ENCODE measurements around the gene APOBEC3F.
"Not testable (repeated sequence)": the region's sequence is repeated elsewhere in the genome, so short reads cannot be mapped to it uniquely, and the experiment has no call there.

APOBEC3F gene

DNA sequence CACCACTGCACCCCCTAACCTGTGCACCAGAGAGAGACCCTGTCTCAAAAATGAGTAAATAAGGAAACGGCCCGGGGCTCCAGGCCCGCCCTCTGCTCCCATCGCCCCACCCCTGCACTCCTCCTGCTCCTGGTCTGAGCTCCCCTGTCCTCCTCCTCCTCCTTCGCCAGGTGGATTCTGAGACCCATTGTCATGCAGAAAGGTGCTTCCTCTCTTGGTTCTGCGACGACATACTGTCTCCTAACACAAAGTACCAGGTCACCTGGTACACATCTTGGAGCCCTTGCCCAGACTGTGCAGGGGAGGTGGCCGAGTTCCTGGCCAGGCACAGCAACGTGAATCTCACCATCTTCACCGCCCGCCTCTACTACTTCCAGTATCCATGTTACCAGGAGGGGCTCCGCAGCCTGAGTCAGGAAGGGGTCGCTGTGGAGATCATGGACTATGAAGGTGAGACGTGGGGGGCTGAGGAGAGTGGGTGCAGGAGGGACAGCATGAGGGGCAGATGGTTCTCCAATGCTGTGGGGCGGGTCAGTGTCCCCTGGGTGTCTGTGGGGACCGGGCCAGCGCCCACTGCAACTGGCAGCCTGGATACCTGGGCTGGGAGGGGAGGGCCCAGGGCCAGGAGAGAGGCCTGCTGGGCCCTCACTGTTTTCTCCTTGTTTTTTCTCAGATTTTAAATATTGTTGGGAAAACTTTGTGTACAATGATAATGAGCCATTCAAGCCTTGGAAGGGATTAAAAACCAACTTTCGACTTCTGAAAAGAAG lies 22.9 kb upstream of the APOBEC3F start:
- peaks cover 12% of the 10 kb centered on the region for H3K4me1 ChIP-seq
- no peaks in the 10 kb centered on the region for H3K9me3 ChIP-seq
- H3K4me3 ChIP-seq (ENCODE audit: low read depth, low read length), result no peak overlapping the region
- no peak for DNase-seq
- no peaks in the 10 kb centered on the region for H3K36me3 ChIP-seq
- no peaks in the 10 kb centered on the region for H3K27me3 ChIP-seq
- TF ChIP-seq, protein P1, sequence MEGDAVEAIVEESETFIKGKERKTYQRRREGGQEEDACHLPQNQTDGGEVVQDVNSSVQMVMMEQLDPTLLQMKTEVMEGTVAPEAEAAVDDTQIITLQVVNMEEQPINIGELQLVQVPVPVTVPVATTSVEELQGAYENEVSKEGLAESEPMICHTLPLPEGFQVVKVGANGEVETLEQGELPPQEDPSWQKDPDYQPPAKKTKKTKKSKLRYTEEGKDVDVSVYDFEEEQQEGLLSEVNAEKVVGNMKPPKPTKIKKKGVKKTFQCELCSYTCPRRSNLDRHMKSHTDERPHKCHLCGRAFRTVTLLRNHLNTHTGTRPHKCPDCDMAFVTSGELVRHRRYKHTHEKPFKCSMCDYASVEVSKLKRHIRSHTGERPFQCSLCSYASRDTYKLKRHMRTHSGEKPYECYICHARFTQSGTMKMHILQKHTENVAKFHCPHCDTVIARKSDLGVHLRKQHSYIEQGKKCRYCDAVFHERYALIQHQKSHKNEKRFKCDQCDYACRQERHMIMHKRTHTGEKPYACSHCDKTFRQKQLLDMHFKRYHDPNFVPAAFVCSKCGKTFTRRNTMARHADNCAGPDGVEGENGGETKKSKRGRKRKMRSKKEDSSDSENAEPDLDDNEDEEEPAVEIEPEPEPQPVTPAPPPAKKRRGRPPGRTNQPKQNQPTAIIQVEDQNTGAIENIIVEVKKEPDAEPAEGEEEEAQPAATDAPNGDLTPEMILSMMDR (IDR thresholded peaks at IDR 0.05; ENCODE audit: low read depth, low read length), result no peak

DNA sequence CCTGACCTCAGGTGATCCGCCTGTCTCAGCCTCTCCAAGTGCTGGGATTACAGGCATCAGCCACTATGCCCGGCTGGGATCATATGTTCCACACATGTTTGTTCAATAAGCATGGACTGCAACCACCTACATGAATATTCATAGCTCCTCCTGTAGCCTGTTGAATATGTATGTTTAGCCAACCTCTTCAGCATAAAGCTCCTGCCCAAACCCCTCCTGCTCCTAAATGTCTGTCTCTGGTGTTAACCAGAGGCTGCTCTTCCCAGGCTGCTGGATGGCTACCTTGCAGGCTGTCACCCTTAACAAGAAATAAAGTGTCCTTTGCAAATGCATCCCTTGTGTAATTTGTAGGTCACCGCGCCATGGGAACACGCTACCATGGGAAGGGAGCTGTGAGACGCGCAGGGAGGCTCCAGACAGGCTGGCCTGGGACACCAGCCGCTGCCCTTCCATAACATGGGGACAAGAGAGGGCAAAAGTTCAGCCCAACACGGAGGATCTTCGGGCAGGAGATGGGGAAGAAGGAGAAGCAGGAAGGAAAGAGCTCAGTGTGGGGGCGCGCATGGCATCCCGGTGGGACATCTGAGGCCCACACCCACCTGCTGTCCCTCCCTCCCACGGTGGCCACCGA lies 20.5 kb upstream of the APOBEC3F start:
- H3K4me3 ChIP-seq (ENCODE audit: low read depth, low read length), result peak overlapping the region; percentile 37
- DNase-seq, H3K4me1 ChIP-seq, H3K27me3 ChIP-seq, H3K36me3 ChIP-seq, H3K9me3 ChIP-seq: not testable (repeated sequence)

DNA sequence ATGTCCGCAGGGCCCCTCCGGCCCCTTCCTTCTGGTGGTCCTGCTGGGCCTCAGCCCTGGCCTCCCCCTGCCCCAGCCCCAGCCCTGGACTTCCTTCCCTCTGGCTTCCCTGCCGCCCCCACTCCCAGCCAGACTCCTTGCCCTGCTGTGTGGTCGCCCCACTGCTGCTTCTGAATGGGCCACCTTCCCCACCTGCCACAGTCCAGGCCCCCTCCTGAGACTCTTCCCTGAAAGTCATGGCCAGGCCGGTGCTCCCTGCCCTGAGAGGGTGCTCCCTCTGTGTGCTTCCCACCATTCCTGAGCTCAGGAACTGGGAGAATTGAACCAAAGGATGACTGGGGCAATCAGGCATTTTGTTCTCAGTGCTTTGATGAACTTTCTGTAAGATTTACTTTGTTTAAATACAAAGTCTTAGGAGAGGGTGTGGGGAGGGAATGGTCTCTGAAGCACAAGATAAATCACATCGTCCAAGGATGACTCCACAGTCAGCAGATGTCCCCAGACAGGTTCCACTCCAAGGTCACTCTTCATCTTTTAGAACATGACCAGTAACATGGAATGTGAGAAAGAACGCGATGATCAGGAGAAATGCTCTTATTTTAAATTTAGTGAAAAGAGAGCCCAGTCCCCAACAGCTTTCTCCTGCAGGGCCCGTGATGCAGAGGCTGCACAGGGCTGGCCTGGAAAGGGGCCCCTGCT lies 19.0 kb upstream of the APOBEC3F start:
- Histone ChIP-seq H3K9me3 (no peaks in the 10 kb centered on the region), H3K36me3 (no peaks in the 10 kb centered on the region), H3K27me3 (no peaks in the 10 kb centered on the region), H3K4me1 (peaks cover 8% of the 10 kb centered on the region), H3K4me3 (ENCODE audit: low read depth, low read length) (no peak overlapping the region)
- no peak for DNase-seq
- TF ChIP-seq, protein P1 (IDR thresholded peaks at IDR 0.05; ENCODE audit: low read depth, low read length), result no peak

DNA sequence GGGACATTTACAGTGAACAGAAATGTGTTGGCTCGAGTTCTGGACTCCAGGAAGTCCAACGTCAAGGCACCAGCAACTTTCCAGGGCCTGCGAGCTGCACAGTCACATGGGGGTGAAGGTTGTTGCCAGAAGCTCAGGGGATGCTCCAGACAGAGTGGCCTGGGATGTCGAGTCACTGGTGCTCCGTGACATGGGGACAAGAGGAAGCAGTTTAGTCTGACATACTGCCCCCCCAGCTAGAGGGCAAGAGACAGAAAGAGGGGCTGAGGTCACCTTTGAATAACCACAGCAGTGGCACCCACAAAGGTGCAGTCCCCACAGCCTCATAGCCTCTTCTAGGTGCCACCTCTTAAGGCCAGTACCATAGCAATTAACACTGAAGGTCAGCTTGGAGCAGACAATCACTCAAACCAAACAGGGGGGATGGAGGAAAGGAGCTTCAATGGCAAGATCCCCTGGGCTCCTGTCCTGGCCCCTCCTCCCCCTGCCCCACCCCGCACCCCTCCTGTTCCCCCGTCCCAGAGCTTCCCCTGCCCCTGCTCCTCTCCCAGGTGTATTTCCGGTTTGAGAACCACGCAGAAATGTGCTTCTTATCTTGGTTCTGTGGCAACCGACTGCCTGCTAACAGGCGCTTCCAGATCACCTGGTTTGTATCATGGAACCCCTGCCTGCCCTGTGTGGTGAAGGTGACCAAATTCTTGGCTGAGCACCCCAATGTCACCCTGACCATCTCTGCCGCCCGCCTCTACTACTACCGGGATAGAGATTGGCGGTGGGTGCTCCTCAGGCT lies 15.9 kb upstream of the APOBEC3F start:
- Histone ChIP-seq H3K27me3 (no peaks in the 10 kb centered on the region), H3K4me3 (ENCODE audit: low read depth, low read length) (no peak overlapping the region), H3K36me3 (no peaks in the 10 kb centered on the region), H3K9me3 (no peaks in the 10 kb centered on the region), H3K4me1 (peaks cover 8% of the 10 kb centered on the region)
- TF ChIP-seq, protein P1 (IDR thresholded peaks at IDR 0.05; ENCODE audit: low read depth, low read length), result no peak
- DNase-seq, result no peak

GRCh38 chr22:39026509-39027150 lies 14.0 kb upstream of the APOBEC3F start:
- TF ChIP-seq, protein P1 (IDR thresholded peaks at IDR 0.05; ENCODE audit: low read depth, low read length), result no peak
- H3K4me3 ChIP-seq (ENCODE audit: low read depth, low read length), result no peak overlapping the region
- H3K4me1 ChIP-seq, result no peaks in the 10 kb centered on the region; the same call in 1 of the 2 replicates
- no peaks in the 10 kb centered on the region for H3K36me3 ChIP-seq
- no peak for DNase-seq
- H3K27me3 ChIP-seq, result no peaks in the 10 kb centered on the region
- no peaks in the 10 kb centered on the region for H3K9me3 ChIP-seq

GRCh38 chr22:39027717-39028116 lies 12.9 kb upstream of the APOBEC3F start:
- Histone ChIP-seq H3K4me3 (ENCODE audit: low read depth, low read length) (no peak overlapping the region), H3K27me3 (no peaks in the 10 kb centered on the region), H3K36me3 (no peaks in the 10 kb centered on the region), H3K9me3 (no peaks in the 10 kb centered on the region), H3K4me1 (no peaks in the 10 kb centered on the region; the same call in 1 of the 2 replicates)
- TF ChIP-seq, protein P1 (IDR thresholded peaks at IDR 0.05; ENCODE audit: low read depth, low read length), result no peak
- no peak for DNase-seq
